ENCODE data around the gene APOBEC3B.
"Not testable (repeated sequence)": the region's sequence is repeated elsewhere in the genome, so short reads cannot be mapped to it uniquely, and the experiment has no call there.

GRCh38 chr22:38992871-38993371 is 10.8 kb downstream of the APOBEC3B start:
- TF ChIP-seq CTCF (IDR thresholded peaks at IDR 0.05; ENCODE audit: borderline replicate concordance, extremely low read depth, low read length, poor library complexity, severe bottlenecking); EZH2 (IDR thresholded peaks at IDR 0.05; ENCODE audit: borderline replicate concordance, low read depth, low read length, severe bottlenecking): not testable (repeated sequence)

Data from DND-41 (cell line).